PFSK-1 (cell line): ENCODE measurements around the gene LHX3.

Experiments
- POLR2AphosphoS5 ChIP-seq: IDR thresholded peaks from 2 replicates; pipeline ENCODE4 v1.6.1; 2012; ENCODE audit warnings: low read depth, mild to moderate bottlenecking, control low read depth, low read length, moderate library complexity
- REST ChIP-seq, 2 experiments: IDR thresholded peaks; 2 replicates each; pipeline versions ENCODE4 v1.6.1 to v1.8.0; 2011 to 2012; ENCODE audit warnings: low read depth in 2 of 2, low read length in 2 of 2, control low read depth in 1 of 2, inconsistent platforms in 1 of 2, mild to moderate bottlenecking in 1 of 2, moderate library complexity in 1 of 2; ENCODE audit not compliant: insufficient read depth in 1 of 2
- SIN3A ChIP-seq: IDR thresholded peaks from 2 replicates; pipeline ENCODE4 v1.6.1; 2012; ENCODE audit warnings: mild to moderate bottlenecking, low read length, moderate library complexity, borderline replicate concordance; ENCODE audit not compliant: insufficient read depth
- TAF1 ChIP-seq: IDR thresholded peaks from 2 replicates; pipeline ENCODE4 v1.6.1; 2012; ENCODE audit warnings: low read length, control low read depth, borderline replicate concordance; ENCODE audit not compliant: insufficient read depth

GRCh38 chr9:136180586-136180985, 24.3 kb downstream of the LHX3 start:
- TF ChIP-seq POLR2AphosphoS5: no peak
- no peak for TF ChIP-seq TAF1
- no peak for TF ChIP-seq REST (IDR thresholded peaks at IDR 0.05; ENCODE audit: insufficient read depth in 1 of 2, low read depth in 2 of 2, low read length in 2 of 2)
- no peak for TF ChIP-seq SIN3A
